ENCODE data around the gene ABI1.
"Not testable (repeated sequence)": the region's sequence is repeated elsewhere in the genome, so short reads cannot be mapped to it uniquely, and the experiment has no call there.

Gene ABI1

GRCh38 chr10:26860443-26861204 lies at the start of gene ABI1:
ABI1 (minus strand) TSS chr10:26860958; CDS start chr10:26860863, 95 bp downstream.
- in situ Hi-C loops (cut with HindIII; ENCODE audit: low pct_ligation_motif_present, low sequenced_read_pairs) = no loop called here
- no peak for TF ChIP-seq CTCF (IDR thresholded peaks at IDR 0.05; ENCODE audit: low read depth, low read length, missing control alignments)
- Histone ChIP-seq H3K4me3 (ENCODE audit: low read depth, low read length) (peak within 1 kb of the TSS; percentile 88), H3K27me3 (replicated peaks) (no peaks in the 10 kb centered on the region), H3K36me3 (replicated peaks) (no peaks in the 10 kb centered on the region), H3K27ac (peak within 1 kb of the TSS; percentile 65)
- peak; percentile 96 for DNase-seq

- no peak for DNase-seq
- Histone ChIP-seq H3K27ac (no peak overlapping the region), H3K27me3 (replicated peaks) (no peaks in the 10 kb centered on the region), H3K4me3 (ENCODE audit: low read depth, low read length) (no peak overlapping the region), H3K36me3 (replicated peaks) (no peaks in the 10 kb centered on the region)
- TF ChIP-seq CTCF (IDR thresholded peaks at IDR 0.05; ENCODE audit: low read depth, low read length, missing control alignments) = no peak
- in situ Hi-C loops (cut with HindIII; ENCODE audit: low pct_ligation_motif_present, low sequenced_read_pairs) = no loop called here
Observed at GRCh38 chr10:26909753-26910152, 49.0 kb upstream of the ABI1 start.

GRCh38 chr10:26905253-26905781 lies 44.6 kb upstream of the ABI1 start:
- DNase-seq; H3K36me3 ChIP-seq (replicated peaks); H3K4me3 ChIP-seq (ENCODE audit: low read depth, low read length); in situ Hi-C loops (cut with HindIII; ENCODE audit: low pct_ligation_motif_present, low sequenced_read_pairs); H3K27ac ChIP-seq; H3K27me3 ChIP-seq (replicated peaks): not testable (repeated sequence)

- TF ChIP-seq CTCF (IDR thresholded peaks at IDR 0.05; ENCODE audit: low read depth, low read length, missing control alignments) = no peak
- Histone ChIP-seq H3K27ac (no peak overlapping the region), H3K4me3 (ENCODE audit: low read depth, low read length) (no peak overlapping the region), H3K27me3 (replicated peaks) (no peaks in the 10 kb centered on the region), H3K36me3 (replicated peaks) (no peaks in the 10 kb centered on the region)
- no peak for DNase-seq
- in situ Hi-C loops (cut with HindIII; ENCODE audit: low pct_ligation_motif_present, low sequenced_read_pairs) = no loop called here
Observed at GRCh38 chr10:26903431-26904217, 42.9 kb upstream of the ABI1 start.

DNA sequence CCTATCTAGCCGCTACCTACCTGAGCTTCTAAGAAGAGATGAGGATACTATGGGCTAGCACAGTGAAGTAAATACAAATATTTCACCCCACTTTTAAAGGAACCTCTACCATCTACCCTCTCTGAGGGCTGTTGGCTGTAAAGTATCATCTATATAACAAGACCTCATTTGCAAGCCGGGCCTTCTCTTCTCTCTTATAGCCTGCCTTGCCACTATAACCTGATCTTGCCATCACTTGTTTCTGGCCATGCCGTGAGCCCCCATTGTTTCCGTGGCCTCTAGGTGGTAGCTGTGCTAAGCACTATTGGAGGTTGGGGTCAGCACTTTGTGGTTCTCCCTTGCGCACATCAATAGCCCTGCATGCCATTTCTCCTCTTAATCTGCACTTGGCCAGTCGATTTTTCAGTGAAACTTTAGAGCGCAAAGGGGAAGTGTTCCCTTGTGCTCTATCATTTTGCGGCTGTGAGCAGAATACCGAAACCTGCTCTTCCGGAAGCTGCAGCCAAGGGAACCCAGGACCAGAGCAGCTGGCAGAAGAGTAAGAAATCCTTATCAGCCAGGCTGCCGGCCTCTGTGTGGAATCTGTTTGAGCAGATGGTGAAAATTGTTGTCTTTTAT lies 31.7 kb upstream of the ABI1 start:
- H3K36me3 ChIP-seq (replicated peaks); H3K27me3 ChIP-seq (replicated peaks); H3K27ac ChIP-seq; in situ Hi-C loops (cut with HindIII; ENCODE audit: low pct_ligation_motif_present, low sequenced_read_pairs); DNase-seq; H3K4me3 ChIP-seq (ENCODE audit: low read depth, low read length): not testable (repeated sequence)

GRCh38 chr10:26890956-26891355 lies 30.2 kb upstream of the ABI1 start:
- in situ Hi-C loops (cut with HindIII; ENCODE audit: low pct_ligation_motif_present, low sequenced_read_pairs) = no loop called here
- peak; percentile 81 for TF ChIP-seq CTCF (IDR thresholded peaks at IDR 0.05; ENCODE audit: low read depth, low read length, missing control alignments)

More at GRCh38 chr10:26890956-26891355, 30.2 kb upstream of the ABI1 start:
- Histone ChIP-seq H3K27me3 (replicated peaks) (no peaks in the 10 kb centered on the region), H3K4me3 (ENCODE audit: low read depth, low read length) (no peak overlapping the region), H3K27ac (no peak overlapping the region), H3K36me3 (replicated peaks) (no peaks in the 10 kb centered on the region)
- DNase-seq = peak; percentile 81
